Keratinocyte (primary cell): Measurements from ENCODE around the gene MGMT. TPM values are rescaled to one million over a fixed set of nuclear protein-coding genes. Genes with fewer than 3 reads are reported as not detected.

ENCODE experiments used
- DNase-seq: peaks from one replicate; pipeline ENCODE4 v3.0.0-alpha.2; 2011; ENCODE audit warnings: low read depth, missing footprints, low spot score
- FAIRE-seq: peaks from 2 replicates; lab custom pipeline; 2011; peaks lifted over from hg19 to GRCh38; lab: Jason Lieb, UNC
- H2AFZ ChIP-seq: 2 replicates; pipeline ENCODE4 v1.6.0; 2012; ENCODE audit warnings: low read length, control low read depth, inconsistent platforms; ENCODE audit not compliant: control insufficient read depth
- H3K27ac ChIP-seq: 2 replicates; pipeline ENCODE4 v1.5.1; 2011; ENCODE audit warnings: low read length; ENCODE audit not compliant: control insufficient read depth, insufficient read depth
- H3K27me3 ChIP-seq: 3 replicates; pipeline ENCODE4 v1.6.0; 2011; ENCODE audit warnings: low read length; ENCODE audit not compliant: control insufficient read depth, insufficient read depth; ENCODE audit errors: extremely low read depth
- H3K36me3 ChIP-seq, 2 experiments: 2 replicates in 1 of 2; 3 replicates in 1 of 2; pipeline ENCODE4 v1.5.1; 2011; ENCODE audit warnings: low read length in 2 of 2, mild to moderate bottlenecking in 1 of 2; ENCODE audit not compliant: control insufficient read depth in 2 of 2, insufficient read depth in 2 of 2; ENCODE audit errors: extremely low read depth in 1 of 2
- H3K4me1 ChIP-seq: 3 replicates; pipeline ENCODE4 v1.5.1; 2011; ENCODE audit warnings: low read length; ENCODE audit not compliant: control insufficient read depth, insufficient read depth; ENCODE audit errors: extremely low read depth
- H3K4me2 ChIP-seq: 3 replicates; pipeline ENCODE4 v1.6.0; 2011; ENCODE audit warnings: low read depth, low read length; ENCODE audit not compliant: control insufficient read depth, insufficient read depth; ENCODE audit errors: extremely low read depth
- H3K4me3 ChIP-seq, 3 experiments: fragments of 200-600 bp in 1 of 3; sonication (generic) in 1 of 3; 2 replicates in 2 of 3; 3 replicates in 1 of 3; pipeline ENCODE4 v1.5.1; 2011 to 2016; ENCODE audit warnings: low read length in 3 of 3, mild to moderate bottlenecking in 3 of 3, control low read depth in 2 of 3, inconsistent platforms in 1 of 3, low read depth in 1 of 3, mixed read lengths in 1 of 3, mixed run types in 1 of 3, moderate library complexity in 1 of 3; ENCODE audit not compliant: control insufficient read depth in 2 of 3, insufficient read depth in 2 of 3; ENCODE audit errors: extremely low read depth in 1 of 3
- H3K79me2 ChIP-seq: 2 replicates; pipeline ENCODE4 v1.6.0; 2012; ENCODE audit warnings: low read length; ENCODE audit not compliant: control insufficient read depth, insufficient read depth
- H3K9ac ChIP-seq: 3 replicates; pipeline ENCODE4 v1.6.0; 2011; ENCODE audit warnings: low read length; ENCODE audit not compliant: control insufficient read depth, insufficient read depth; ENCODE audit errors: extremely low read depth
- H3K9me1 ChIP-seq: 3 replicates; pipeline ENCODE4 v1.6.0; 2011; ENCODE audit warnings: low read length; ENCODE audit not compliant: control insufficient read depth, insufficient read depth; ENCODE audit errors: extremely low read depth
- H3K9me3 ChIP-seq: 2 replicates; pipeline ENCODE4 v1.5.1; 2012; ENCODE audit warnings: low read depth, low read length; ENCODE audit not compliant: control insufficient read depth
- H4K20me1 ChIP-seq: 3 replicates; pipeline ENCODE4 v1.6.0; 2011; ENCODE audit warnings: low read length; ENCODE audit not compliant: control insufficient read depth, insufficient read depth; ENCODE audit errors: extremely low read depth
- CTCF ChIP-seq, 3 experiments: IDR thresholded peaks in 1 of 3; conservative IDR thresholded peaks in 1 of 3; optimal IDR thresholded peaks in 1 of 3; 2 replicates in 2 of 3; 3 replicates in 1 of 3; pipeline versions ENCODE3 to v1.5.1; 2011; ENCODE audit warnings: low read length in 3 of 3, mild to moderate bottlenecking in 3 of 3, moderate library complexity in 2 of 3, control low read depth in 1 of 3, inconsistent platforms in 1 of 3; ENCODE audit not compliant: insufficient read depth in 2 of 3; ENCODE audit errors: extremely low read depth in 1 of 3
- EZH2 ChIP-seq: IDR thresholded peaks from one replicate; pipeline ENCODE4 v1.6.1; 2012; ENCODE audit warnings: inconsistent platforms, mild to moderate bottlenecking, low read length, moderate library complexity
- dilution Hi-C: fragments of 300-500 bp; cut with MboI; formaldehyde crosslinking; loops from one replicate; pipeline ENCODE4 v1.7.0; 2020; ENCODE audit warnings: low sequenced_read_pairs; ENCODE audit not compliant: extremely low pct_ligation_motif_present
- polyA plus RNA-seq, 5 experiments: library from polyadenylated mRNA; depleted of rRNA in 3 of 5; stranded (reverse) in 3 of 5; stranded (forward) in 1 of 5; unstranded in 1 of 5; fragments of >200 nt; gene quantifications; 1 replicate in 1 of 5; 2 replicates in 3 of 5; 3 replicates in 1 of 5; pipeline versions ENCODE4 v1.2.1 to v1.2.3, GENCODE V29; 2011 to 2012; ENCODE audit warnings: missing spikeins in 2 of 5, low read depth in 1 of 5, low replicate concordance in 1 of 5

MGMT gene
- polyA plus RNA-seq, 1 donor (not counting 4 experiments of a cell fraction or from before 2014, with no cell fraction given) = 15.2 TPM

GRCh38 chr10:129759214-129760002, 292.4 kb downstream of the MGMT start:
- H3K4me1 ChIP-seq = no peaks in the 10 kb centered on the region
- H3K79me2 ChIP-seq = no peaks in the 10 kb centered on the region
- H3K27ac ChIP-seq = no peak overlapping the region
- no peak for TF ChIP-seq EZH2
- dilution Hi-C loops = no loop called here
- H3K9me3 ChIP-seq = no peaks in the 10 kb centered on the region
- H3K9ac ChIP-seq = no peak overlapping the region
- no peaks in the 10 kb centered on the region for H3K9me1 ChIP-seq
- H3K4me2 ChIP-seq = no peak overlapping the region
- DNase-seq (no peak), FAIRE-seq (no peak)
- no peak overlapping the region for H3K4me3 ChIP-seq
- H3K36me3 ChIP-seq = peaks cover 0 to 3% of the 10 kb centered on the region in 2 experiments
- no peaks in the 10 kb centered on the region for H4K20me1 ChIP-seq
- no peaks in the 10 kb centered on the region for H3K27me3 ChIP-seq
- H2AFZ ChIP-seq = no peak overlapping the region

GRCh38 chr10:129760003-129760315, 292.9 kb downstream of the MGMT start:
- no peaks in the 10 kb centered on the region for H4K20me1 ChIP-seq
- FAIRE-seq = no peak
- no peak overlapping the region for H3K9ac ChIP-seq
- H3K4me2 ChIP-seq = no peak overlapping the region
- H3K9me1 ChIP-seq = no peaks in the 10 kb centered on the region
- no peak for DNase-seq
- no peaks in the 10 kb centered on the region for H3K79me2 ChIP-seq
- no peaks in the 10 kb centered on the region for H3K9me3 ChIP-seq
- no peak overlapping the region for H3K4me3 ChIP-seq
- dilution Hi-C loops = no loop called here
- no peak for TF ChIP-seq EZH2
- no peak for TF ChIP-seq CTCF (optimal IDR thresholded peaks at IDR 0.05 in 1 of 3, IDR thresholded peaks at IDR 0.05 in 1 of 3, conservative IDR thresholded peaks at IDR 0.05 in 1 of 3; ENCODE audit: extremely low read depth in 1 of 3, insufficient read depth in 2 of 3, low read length in 3 of 3)
- H3K27ac ChIP-seq = no peak overlapping the region
- no peaks in the 10 kb centered on the region for H3K4me1 ChIP-seq
- no peak overlapping the region for H2AFZ ChIP-seq
- peaks cover 0 to 3% of the 10 kb centered on the region in 2 experiments for H3K36me3 ChIP-seq
- H3K27me3 ChIP-seq = no peaks in the 10 kb centered on the region
